Measurements from ENCODE around the gene BARHL1.

The BARHL1 gene

DNA sequence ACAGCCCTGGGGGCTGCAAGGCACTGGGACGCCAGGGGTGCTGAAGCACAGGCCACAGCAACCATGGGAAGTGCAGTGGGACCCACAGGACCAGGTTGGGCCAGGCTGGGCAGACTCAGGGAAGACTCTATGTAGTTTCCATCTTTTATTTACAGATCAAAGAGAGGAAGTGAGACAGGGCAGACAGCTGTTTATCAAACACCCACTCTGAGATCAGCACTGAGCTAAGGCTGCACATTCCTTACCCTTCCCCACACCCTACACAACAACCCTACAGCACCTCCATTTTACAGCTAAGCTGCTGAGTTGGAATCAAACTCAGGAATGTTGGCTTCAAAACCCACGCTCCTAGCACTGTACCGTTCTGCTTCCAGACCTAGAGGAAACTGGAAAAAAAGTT lies 19.8 kb downstream of the BARHL1 start:
- H3K9me3 ChIP-seq (ENCODE audit: insufficient read depth, low read length), result no peaks in the 10 kb centered on the region
- DNase-seq (ENCODE audit: low read depth, low spot score), result no peak
- no peak overlapping the region for H3K4me3 ChIP-seq (ENCODE audit: insufficient read length, low read depth)
- no peaks in the 10 kb centered on the region for H3K4me1 ChIP-seq (ENCODE audit: insufficient read depth, insufficient read length)
- peaks cover 88% of the 10 kb centered on the region for H3K36me3 ChIP-seq (ENCODE audit: insufficient read depth, insufficient read length, low read length)
- TF ChIP-seq SUZ12 (IDR thresholded peaks at IDR 0.05; ENCODE audit: extremely low read depth, insufficient read depth, insufficient read length) (no peak), ZNF274 (IDR thresholded peaks at IDR 0.05; ENCODE audit: low read depth, low read length) (no peak), YY1 (IDR thresholded peaks at IDR 0.05; ENCODE audit: insufficient read depth, insufficient read length) (no peak)
- H3K27me3 ChIP-seq (ENCODE audit: insufficient read depth, insufficient read length), result no peaks in the 10 kb centered on the region
- H3K9ac ChIP-seq (ENCODE audit: insufficient read length, low read depth), result no peak overlapping the region

DNA sequence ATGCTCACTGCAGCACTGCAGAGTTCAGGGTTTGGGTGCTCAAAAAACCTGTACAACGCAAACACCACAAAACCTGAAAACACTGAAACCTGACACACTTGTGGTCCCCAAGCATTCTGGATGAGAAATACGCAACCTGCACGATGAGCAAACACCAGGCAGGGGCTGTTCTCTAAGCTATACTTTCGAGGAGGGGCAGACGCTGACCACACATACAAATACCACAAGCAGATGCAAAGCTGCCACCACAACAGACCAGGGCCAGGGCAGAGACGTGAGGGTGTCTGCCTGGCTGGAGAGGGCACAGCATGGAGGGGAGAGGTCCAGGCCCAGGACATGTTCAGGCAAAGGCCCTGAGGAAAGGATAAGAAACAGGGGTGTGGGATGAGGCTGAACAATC lies 23.0 kb downstream of the BARHL1 start:
- H3K9me3 ChIP-seq (ENCODE audit: insufficient read depth, low read length), result no peaks in the 10 kb centered on the region
- H3K4me3 ChIP-seq (ENCODE audit: insufficient read length, low read depth), result no peak overlapping the region
- no peaks in the 10 kb centered on the region for H3K27me3 ChIP-seq (ENCODE audit: insufficient read depth, insufficient read length)
- DNase-seq (ENCODE audit: low read depth, low spot score), result no peak
- TF ChIP-seq YY1 (IDR thresholded peaks at IDR 0.05; ENCODE audit: insufficient read depth, insufficient read length) (no peak), ZNF274 (IDR thresholded peaks at IDR 0.05; ENCODE audit: low read depth, low read length) (no peak), SUZ12 (IDR thresholded peaks at IDR 0.05; ENCODE audit: extremely low read depth, insufficient read depth, insufficient read length) (no peak)
- no peak overlapping the region for H3K9ac ChIP-seq (ENCODE audit: insufficient read length, low read depth)
- H3K4me1 ChIP-seq (ENCODE audit: insufficient read depth, insufficient read length), result no peaks in the 10 kb centered on the region
- H3K36me3 ChIP-seq (ENCODE audit: insufficient read depth, insufficient read length, low read length), result peaks cover 85% of the 10 kb centered on the region

DNA sequence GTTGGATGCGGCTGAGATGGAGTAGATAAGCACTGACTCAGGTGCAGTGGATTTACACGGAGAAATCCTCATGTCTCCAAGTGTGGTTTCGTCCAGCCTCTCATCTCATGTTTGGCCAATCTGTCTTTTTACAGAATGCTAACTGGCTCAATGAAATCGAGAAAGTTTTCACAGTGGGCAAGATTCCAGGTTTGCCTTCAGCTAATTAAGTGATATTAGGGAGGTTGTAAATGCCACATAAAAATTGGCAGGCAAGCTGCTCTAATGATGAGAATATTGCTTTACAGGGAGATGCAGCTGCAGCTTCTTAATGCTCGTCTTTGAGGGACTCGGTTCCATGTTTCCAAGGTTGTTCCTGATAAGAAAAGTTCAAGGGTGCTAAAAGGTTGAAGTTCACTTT lies 23.7 kb downstream of the BARHL1 start:
- Histone ChIP-seq H3K9me3 (ENCODE audit: insufficient read depth, low read length) (no peaks in the 10 kb centered on the region), H3K27me3 (ENCODE audit: insufficient read depth, insufficient read length) (no peaks in the 10 kb centered on the region), H3K4me3 (ENCODE audit: insufficient read length, low read depth) (no peak overlapping the region), H3K9ac (ENCODE audit: insufficient read length, low read depth) (no peak overlapping the region), H3K36me3 (ENCODE audit: insufficient read depth, insufficient read length, low read length) (peaks cover 85% of the 10 kb centered on the region), H3K4me1 (ENCODE audit: insufficient read depth, insufficient read length) (no peaks in the 10 kb centered on the region)
- DNase-seq (ENCODE audit: low read depth, low spot score), result no peak
- TF ChIP-seq ZNF274 (IDR thresholded peaks at IDR 0.05; ENCODE audit: low read depth, low read length) (no peak), SUZ12 (IDR thresholded peaks at IDR 0.05; ENCODE audit: extremely low read depth, insufficient read depth, insufficient read length) (no peak), YY1 (IDR thresholded peaks at IDR 0.05; ENCODE audit: insufficient read depth, insufficient read length) (no peak)

DNA sequence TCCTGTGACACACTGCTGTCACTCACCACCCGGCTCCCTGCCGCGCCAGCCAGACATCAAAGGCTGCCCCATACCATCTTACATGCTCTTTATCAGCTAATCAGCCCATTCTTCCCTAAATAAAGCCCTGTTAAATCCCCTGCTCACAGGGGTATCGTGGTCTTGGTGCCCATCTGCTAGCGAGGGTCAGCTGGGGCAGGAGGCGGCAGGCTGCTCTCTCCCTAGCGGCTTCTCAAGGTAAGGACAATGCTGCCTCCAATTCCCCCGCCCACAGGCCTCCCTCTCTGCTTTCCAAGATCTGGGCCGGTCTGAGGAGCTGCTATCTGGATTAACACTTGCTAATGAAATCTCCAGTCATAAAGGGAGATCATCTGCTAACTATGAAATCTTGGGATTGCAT lies 26.8 kb downstream of the BARHL1 start:
- H3K27me3 ChIP-seq (ENCODE audit: insufficient read depth, insufficient read length), result no peaks in the 10 kb centered on the region
- TF ChIP-seq SUZ12 (IDR thresholded peaks at IDR 0.05; ENCODE audit: extremely low read depth, insufficient read depth, insufficient read length) (no peak), ZNF274 (IDR thresholded peaks at IDR 0.05; ENCODE audit: low read depth, low read length) (no peak), YY1 (IDR thresholded peaks at IDR 0.05; ENCODE audit: insufficient read depth, insufficient read length) (no peak)
- no peaks in the 10 kb centered on the region for H3K4me1 ChIP-seq (ENCODE audit: insufficient read depth, insufficient read length)
- no peaks in the 10 kb centered on the region for H3K9me3 ChIP-seq (ENCODE audit: insufficient read depth, low read length)
- H3K4me3 ChIP-seq (ENCODE audit: insufficient read length, low read depth), result no peak overlapping the region
- H3K9ac ChIP-seq (ENCODE audit: insufficient read length, low read depth), result no peak overlapping the region
- H3K36me3 ChIP-seq (ENCODE audit: insufficient read depth, insufficient read length, low read length), result peaks cover 81% of the 10 kb centered on the region
- DNase-seq (ENCODE audit: low read depth, low spot score), result no peak

DNA sequence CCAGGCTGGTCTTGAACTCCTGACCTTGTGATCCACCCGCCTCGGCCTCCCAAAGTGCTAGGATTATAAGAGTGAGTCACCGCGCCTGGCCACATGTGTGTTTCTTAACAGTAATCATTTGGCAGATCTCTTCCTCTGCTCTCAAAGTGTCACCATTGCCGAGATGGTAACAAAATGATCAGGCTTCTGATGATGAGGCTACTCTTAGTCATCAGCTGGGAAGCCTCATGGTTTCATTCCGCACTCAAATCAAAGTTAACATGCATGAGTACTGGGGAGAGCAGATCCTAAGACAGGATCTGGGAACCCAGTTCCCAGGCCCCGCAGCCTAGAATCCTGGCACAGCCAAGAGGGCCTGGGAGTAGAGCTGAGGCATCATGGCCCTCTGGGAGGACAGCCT lies 27.4 kb downstream of the BARHL1 start:
- Histone ChIP-seq H3K9ac (ENCODE audit: insufficient read length, low read depth) (no peak overlapping the region), H3K4me3 (ENCODE audit: insufficient read length, low read depth) (no peak overlapping the region), H3K27me3 (ENCODE audit: insufficient read depth, insufficient read length) (no peaks in the 10 kb centered on the region), H3K9me3 (ENCODE audit: insufficient read depth, low read length) (no peaks in the 10 kb centered on the region), H3K4me1 (ENCODE audit: insufficient read depth, insufficient read length) (no peaks in the 10 kb centered on the region), H3K36me3 (ENCODE audit: insufficient read depth, insufficient read length, low read length) (peaks cover 81% of the 10 kb centered on the region)
- no peak for DNase-seq (ENCODE audit: low read depth, low spot score)
- no peak for TF ChIP-seq YY1 (IDR thresholded peaks at IDR 0.05; ENCODE audit: insufficient read depth, insufficient read length)
- no peak for TF ChIP-seq SUZ12 (IDR thresholded peaks at IDR 0.05; ENCODE audit: extremely low read depth, insufficient read depth, insufficient read length)
- no peak for TF ChIP-seq ZNF274 (IDR thresholded peaks at IDR 0.05; ENCODE audit: low read depth, low read length)

DNA sequence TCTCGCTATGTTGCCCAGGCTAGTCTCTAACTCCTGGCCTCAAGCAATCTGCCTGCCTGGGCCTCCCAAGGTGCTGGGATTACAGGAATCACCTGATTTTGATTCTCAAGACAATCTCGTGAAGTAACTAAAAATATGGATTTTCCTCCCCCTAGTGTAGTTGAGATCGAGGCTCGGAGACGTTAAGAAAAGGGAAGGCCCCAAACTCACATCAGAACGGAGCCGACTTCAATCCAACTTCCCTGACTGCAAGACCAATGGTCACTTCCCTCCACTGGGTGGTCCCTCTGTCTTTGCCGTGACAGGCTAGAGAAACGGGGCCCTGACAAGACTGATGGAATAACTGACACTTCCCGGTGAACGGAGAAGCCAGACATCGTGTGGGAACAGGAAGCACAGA lies 28.3 kb downstream of the BARHL1 start:
- H3K27me3 ChIP-seq (ENCODE audit: insufficient read depth, insufficient read length), result no peaks in the 10 kb centered on the region
- H3K36me3 ChIP-seq (ENCODE audit: insufficient read depth, insufficient read length, low read length), result peaks cover 81% of the 10 kb centered on the region
- no peak for DNase-seq (ENCODE audit: low read depth, low spot score)
- H3K4me1 ChIP-seq (ENCODE audit: insufficient read depth, insufficient read length), result no peaks in the 10 kb centered on the region
- no peak overlapping the region for H3K4me3 ChIP-seq (ENCODE audit: insufficient read length, low read depth)
- H3K9me3 ChIP-seq (ENCODE audit: insufficient read depth, low read length), result no peaks in the 10 kb centered on the region
- TF ChIP-seq ZNF274 (IDR thresholded peaks at IDR 0.05; ENCODE audit: low read depth, low read length) (no peak), SUZ12 (IDR thresholded peaks at IDR 0.05; ENCODE audit: extremely low read depth, insufficient read depth, insufficient read length) (no peak), YY1 (IDR thresholded peaks at IDR 0.05; ENCODE audit: insufficient read depth, insufficient read length) (no peak)
- H3K9ac ChIP-seq (ENCODE audit: insufficient read length, low read depth), result no peak overlapping the region

GRCh38 chr9:132614324-132614723 lies 31.9 kb downstream of the BARHL1 start:
- Histone ChIP-seq H3K9me3 (ENCODE audit: insufficient read depth, low read length) (no peaks in the 10 kb centered on the region), H3K27me3 (ENCODE audit: insufficient read depth, insufficient read length) (no peaks in the 10 kb centered on the region), H3K36me3 (ENCODE audit: insufficient read depth, insufficient read length, low read length) (peaks cover 89% of the 10 kb centered on the region), H3K9ac (ENCODE audit: insufficient read length, low read depth) (no peak overlapping the region), H3K4me3 (ENCODE audit: insufficient read length, low read depth) (no peak overlapping the region), H3K4me1 (ENCODE audit: insufficient read depth, insufficient read length) (no peaks in the 10 kb centered on the region)
- TF ChIP-seq ZNF274 (IDR thresholded peaks at IDR 0.05; ENCODE audit: low read depth, low read length) (no peak), YY1 (IDR thresholded peaks at IDR 0.05; ENCODE audit: insufficient read depth, insufficient read length) (no peak), SUZ12 (IDR thresholded peaks at IDR 0.05; ENCODE audit: extremely low read depth, insufficient read depth, insufficient read length) (no peak)
- DNase-seq (ENCODE audit: low read depth, low spot score), result no peak

DNA sequence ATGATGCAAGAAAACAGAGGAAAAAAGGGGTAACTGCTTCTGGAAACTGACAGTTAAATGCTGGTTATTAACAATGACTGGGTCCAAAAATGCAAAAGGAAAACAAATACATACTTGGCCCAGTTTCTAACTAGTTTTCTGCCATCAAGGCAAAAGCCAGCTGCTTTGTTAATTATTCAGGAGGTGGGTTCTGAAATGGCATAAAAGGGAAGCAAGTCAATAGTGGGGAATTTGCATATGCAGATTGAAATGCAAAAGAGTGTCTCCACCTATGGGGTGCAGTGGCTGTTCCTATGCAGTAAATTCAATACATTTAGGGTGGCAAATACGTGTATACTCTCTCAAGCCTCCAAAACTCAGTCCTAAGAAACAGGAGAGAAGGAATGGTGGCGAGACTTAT lies 33.4 kb downstream of the BARHL1 start:
- peaks cover 89% of the 10 kb centered on the region for H3K36me3 ChIP-seq (ENCODE audit: insufficient read depth, insufficient read length, low read length)
- no peak for TF ChIP-seq SUZ12 (IDR thresholded peaks at IDR 0.05; ENCODE audit: extremely low read depth, insufficient read depth, insufficient read length)
- TF ChIP-seq ZNF274 (IDR thresholded peaks at IDR 0.05; ENCODE audit: low read depth, low read length), result no peak
- TF ChIP-seq YY1 (IDR thresholded peaks at IDR 0.05; ENCODE audit: insufficient read depth, insufficient read length), result no peak
- no peak overlapping the region for H3K4me3 ChIP-seq (ENCODE audit: insufficient read length, low read depth)

More for the DNA sequence above, 33.4 kb downstream of the BARHL1 start:
- Histone ChIP-seq H3K9me3 (ENCODE audit: insufficient read depth, low read length) (no peaks in the 10 kb centered on the region), H3K4me1 (ENCODE audit: insufficient read depth, insufficient read length) (no peaks in the 10 kb centered on the region), H3K27me3 (ENCODE audit: insufficient read depth, insufficient read length) (no peaks in the 10 kb centered on the region), H3K9ac (ENCODE audit: insufficient read length, low read depth) (no peak overlapping the region)
- no peak for DNase-seq (ENCODE audit: low read depth, low spot score)

Measured in NT2/D1 (cell line).